DND-41 (cell line): ENCODE measurements around the gene MBOAT1.

Experiments
- CTCF ChIP-seq: IDR thresholded peaks from 2 replicates; pipeline ENCODE4 v1.5.1; 2012; ENCODE audit warnings: borderline replicate concordance, low read length, moderate library complexity, mild to moderate bottlenecking; ENCODE audit not compliant: poor library complexity, severe bottlenecking; ENCODE audit errors: extremely low read depth
- EZH2 ChIP-seq: IDR thresholded peaks from 3 replicates; pipeline ENCODE4 v1.6.1; 2012; ENCODE audit warnings: borderline replicate concordance, low read depth, mild to moderate bottlenecking, moderate library complexity, low read length, inconsistent platforms; ENCODE audit not compliant: severe bottlenecking

- TF ChIP-seq CTCF (no peak), EZH2 (no peak)
These were observed 49.8 kb downstream of the MBOAT1 start for GRCh38 chr6:20162515-20162914.
